A549 (cell line): ENCODE results near the gene DNASE2. TPM values are rescaled to one million over a fixed set of nuclear protein-coding genes. Genes with fewer than 3 reads are reported as not detected.
"Not testable (repeated sequence)": the region's sequence is repeated elsewhere in the genome, so short reads cannot be mapped to it uniquely, and the experiment has no call there.

Source experiments
- ATAC-seq, 2 experiments: fragments of 200-7000 bp in 1 of 2; fragments of >200 bp in 1 of 2; cut with Nextera tagmentation in 1 of 2; cut with Tn5 transposase in 1 of 2; 3 replicates each; pipeline versions ENCODE4 v1.8.0 to v1.9.1; 2018 to 2020; ENCODE audit warnings: mild to moderate bottlenecking in 1 of 2, moderate library complexity in 1 of 2
- CTCF ChIA-PET: fragments of 300-600 bp; sonication (Branson Sonifier 250); formaldehyde crosslinking; extraction: SDS; loops from one replicate; lab custom pipeline; 2021; ENCODE audit warnings: antibody characterized with exemption, inconsistent platforms; lab: Yijun Ruan, JAX
- POLR2A ChIA-PET: fragments of 350-600 bp; formaldehyde crosslinking; extraction: SDS; loops from one replicate; lab custom pipeline; 2021; ENCODE audit warnings: antibody characterized with exemption, inconsistent platforms; lab: Yijun Ruan, JAX
- DNase-seq, 2 experiments: peaks; one replicate each; pipeline versions ENCODE4 v3.0.0 to v3.0.0-alpha.2; 2011 to 2016; ENCODE audit warnings: low read depth in 1 of 2, low spot score in 1 of 2
- FAIRE-seq: peaks from 2 replicates; lab custom pipeline; 2011; peaks lifted over from hg19 to GRCh38; lab: Jason Lieb, UNC
- H3K27ac ChIP-seq, 2 experiments: fragments of >200 bp; sonication (Bioruptor Twin); formaldehyde crosslinking; 3 replicates each; pipeline ENCODE4 v1.5.1; 2016 to 2017
- H3K4me1 ChIP-seq: fragments of >200 bp; sonication (Bioruptor Twin); formaldehyde crosslinking; 3 replicates; pipeline ENCODE4 v1.6.1; 2016
- H3K4me2 ChIP-seq: fragments of >200 bp; sonication (Bioruptor Twin); formaldehyde crosslinking; 3 replicates; pipeline ENCODE4 v1.6.1; 2016
- H3K4me3 ChIP-seq: fragments of >200 bp; sonication (Bioruptor Twin); formaldehyde crosslinking; 3 replicates; pipeline ENCODE4 v1.5.1; 2016
- H3K9me3 ChIP-seq: fragments of >200 bp; sonication (Bioruptor Twin); formaldehyde crosslinking; 3 replicates; pipeline ENCODE4 v1.6.1; 2016
- ATOH8 ChIP-seq: fragments of 250-450 bp; sonication (Bioruptor Pico); IDR thresholded peaks from 2 replicates; pipeline ENCODE4 v1.5.0; 2020; ENCODE audit warnings: low read depth, mild to moderate bottlenecking, moderate library complexity
- BCL3 ChIP-seq: fragments of >200 bp; sonication (Bioruptor Twin); formaldehyde crosslinking; IDR thresholded peaks from 3 replicates; pipeline ENCODE4 v1.6.1; 2016
- CHD2 ChIP-seq: fragments of 150-350 bp; IDR thresholded peaks from 2 replicates; pipeline ENCODE4 v1.6.1; 2014; ENCODE audit warnings: low read length; ENCODE audit not compliant: partially characterized antibody
- CHD4 ChIP-seq: fragments of 200-600 bp; sonication (generic); IDR thresholded peaks from 2 replicates; pipeline ENCODE4 v1.6.1; 2016; ENCODE audit warnings: antibody characterized with exemption, mild to moderate bottlenecking, borderline replicate concordance
- EHF ChIP-seq: fragments of 250-450 bp; sonication (Bioruptor Pico); IDR thresholded peaks from 2 replicates; pipeline ENCODE4 v1.5.0; 2020; ENCODE audit warnings: mild to moderate bottlenecking
- EHMT2 ChIP-seq: fragments of 200-600 bp; sonication (generic); IDR thresholded peaks from 2 replicates; pipeline ENCODE4 v1.6.1; 2016; ENCODE audit warnings: antibody characterized with exemption, low read depth, mild to moderate bottlenecking, moderate library complexity
- ELK1 ChIP-seq: fragments of 150-350 bp; IDR thresholded peaks from 2 replicates; pipeline ENCODE4 v1.6.1; 2014; ENCODE audit warnings: low read depth, mild to moderate bottlenecking, low read length
- ESRRA ChIP-seq: fragments of 150-350 bp; IDR thresholded peaks from 2 replicates; pipeline ENCODE4 v1.6.1; 2014; ENCODE audit warnings: mild to moderate bottlenecking, low read length, borderline replicate concordance
- FOXS1 ChIP-seq: fragments of 250-450 bp; sonication (Bioruptor Pico); IDR thresholded peaks from 2 replicates; pipeline ENCODE4 v1.5.0; 2020; ENCODE audit warnings: mild to moderate bottlenecking, moderate library complexity
- HDAC2 ChIP-seq: fragments of 200-600 bp; sonication (generic); IDR thresholded peaks from 2 replicates; pipeline ENCODE4 v1.6.1; 2016
- HOXA7 ChIP-seq: fragments of 250-450 bp; sonication (Bioruptor Pico); IDR thresholded peaks from 2 replicates; pipeline ENCODE4 v1.5.0; 2020; ENCODE audit warnings: mild to moderate bottlenecking, moderate library complexity
- JUN ChIP-seq, 2 experiments: fragments of >200 bp; sonication (Bioruptor Twin); formaldehyde crosslinking; IDR thresholded peaks; 2 replicates in 1 of 2; 3 replicates in 1 of 2; pipeline ENCODE4 v1.6.1; 2016 to 2017
- KDM1A ChIP-seq: fragments of 200-600 bp; sonication (generic); IDR thresholded peaks from 2 replicates; pipeline ENCODE4 v1.6.1; 2016; ENCODE audit warnings: low read depth, mild to moderate bottlenecking
- KDM5A ChIP-seq: fragments of 200-600 bp; sonication (generic); IDR thresholded peaks from 2 replicates; pipeline ENCODE4 v1.6.1; 2016; ENCODE audit warnings: antibody characterized with exemption, mild to moderate bottlenecking
- MAFK ChIP-seq: fragments of 450-650 bp; IDR thresholded peaks from 2 replicates; pipeline ENCODE4 v1.6.1; 2014; ENCODE audit not compliant: partially characterized antibody
- MAZ ChIP-seq: fragments of 150-350 bp; IDR thresholded peaks from 2 replicates; pipeline ENCODE4 v1.6.1; 2014; ENCODE audit warnings: antibody characterized with exemption, low read depth, low read length, borderline replicate concordance
- PHF8 ChIP-seq: fragments of 200-600 bp; sonication (generic); IDR thresholded peaks from 2 replicates; pipeline ENCODE4 v1.6.1; 2016; ENCODE audit warnings: low read depth, mild to moderate bottlenecking, antibody characterized with exemption, moderate library complexity, borderline replicate concordance
- POLR2AphosphoS2 ChIP-seq: conservative IDR thresholded peaks from 2 replicates; pipeline ENCODE4 v1.6.1; 2012; ENCODE audit warnings: low read length, improper control_type of control experiment, inconsistent platforms
- RNF2 ChIP-seq: fragments of 200-600 bp; sonication (generic); IDR thresholded peaks from 2 replicates; pipeline ENCODE4 v1.6.1; 2016; ENCODE audit warnings: low read depth, mild to moderate bottlenecking, antibody characterized with exemption, moderate library complexity, borderline replicate concordance
- SMC3 ChIP-seq: fragments of >200 bp; sonication (Bioruptor Twin); formaldehyde crosslinking; IDR thresholded peaks from 3 replicates; pipeline ENCODE4 v1.6.1; 2018; ENCODE audit warnings: inconsistent platforms
- TP53 ChIP-seq: fragments of 250-450 bp; sonication (Bioruptor Pico); IDR thresholded peaks from 2 replicates; pipeline ENCODE4 v1.5.0; 2021; ENCODE audit warnings: mild to moderate bottlenecking, moderate library complexity
- ZFP36 ChIP-seq: fragments of 450-650 bp; IDR thresholded peaks from 2 replicates; pipeline ENCODE4 v1.6.1; 2014; ENCODE audit warnings: borderline replicate concordance; ENCODE audit not compliant: partially characterized antibody
- WGBS: methylation state at CpG from one replicate; pipeline ENCODE4 v1.1.6; 2017; ENCODE audit errors: missing lambda C conversion rate; 5-methylcytosine and 5-hydroxymethylcytosine counted together
- polyA plus RNA-seq, 4 experiments: library from polyadenylated mRNA; depleted of rRNA in 3 of 4; stranded (reverse); fragments of >200 nt; fragmentation: RNase III in 1 of 4; extraction: RNeasy Plus Mini Kit Qiagen cat#74134 plus additional on column Dnase treatment in 1 of 4; gene quantifications; 2 replicates in 3 of 4; 3 replicates in 1 of 4; pipeline ENCODE4 v1.2.3, GENCODE V29; 2011 to 2017
- TF ChIP-seq, protein P1 (sequence below): IDR thresholded peaks from 2 replicates; pipeline ENCODE4 v1.6.1; 2012
- TF ChIP-seq, protein P2 (sequence below): IDR thresholded peaks from 2 replicates; pipeline ENCODE4 v1.6.1; 2012; ENCODE audit warnings: low read depth, borderline replicate concordance

DNASE2 gene
- polyA plus RNA-seq, 2 of the 4 experiments (the other 2 are of a cell fraction) = 15.7 to 24.9 TPM

- POLR2A ChIA-PET = no interaction called here
- Histone ChIP-seq H3K4me1 (no peaks in the 10 kb centered on the region), H3K27ac (no peak overlapping the region), H3K9me3 (no peaks in the 10 kb centered on the region), H3K4me2 (no peak overlapping the region), H3K4me3 (no peak overlapping the region)
- CTCF ChIA-PET = no interaction called here
- no peak for FAIRE-seq
- no peak for DNase-seq
- no peak for TF ChIP-seq FOXS1 (CRISPR knock-in tag)
- no peak for TF ChIP-seq CHD2
- no peak for TF ChIP-seq RNF2
- no peak for TF ChIP-seq EHMT2
- no peak for TF ChIP-seq HOXA7 (CRISPR knock-in tag)
- no peak for TF ChIP-seq POLR2AphosphoS2
- TF ChIP-seq, protein P1, sequence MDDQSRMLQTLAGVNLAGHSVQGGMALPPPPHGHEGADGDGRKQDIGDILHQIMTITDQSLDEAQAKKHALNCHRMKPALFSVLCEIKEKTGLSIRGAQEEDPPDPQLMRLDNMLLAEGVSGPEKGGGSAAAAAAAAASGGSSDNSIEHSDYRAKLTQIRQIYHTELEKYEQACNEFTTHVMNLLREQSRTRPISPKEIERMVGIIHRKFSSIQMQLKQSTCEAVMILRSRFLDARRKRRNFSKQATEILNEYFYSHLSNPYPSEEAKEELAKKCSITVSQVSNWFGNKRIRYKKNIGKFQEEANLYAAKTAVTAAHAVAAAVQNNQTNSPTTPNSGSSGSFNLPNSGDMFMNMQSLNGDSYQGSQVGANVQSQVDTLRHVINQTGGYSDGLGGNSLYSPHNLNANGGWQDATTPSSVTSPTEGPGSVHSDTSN = no peak
- TF ChIP-seq ATOH8 (CRISPR knock-in tag) = no peak
- no peak for TF ChIP-seq PHF8
- TF ChIP-seq ELK1 = no peak
- no peak for TF ChIP-seq ZFP36
- TF ChIP-seq CHD4 = no peak
- TF ChIP-seq SMC3 = no peak
- ATAC-seq = no peak
- 91% methylated on average over 7 of the region's 14 CpGs for WGBS
Measured at GRCh38 chr19:12918253-12918652, 37.0 kb upstream of the DNASE2 start.

- 85% methylated on average over 4 of the region's 4 CpGs for WGBS
- POLR2A ChIA-PET = interaction anchor here (0.9 kb wide), 1 partner anchor 10 kb away, joined by 8 read pairs; no protein-coding TSS in a partner anchor
- CTCF ChIA-PET = interaction anchor here (0.7 kb wide), 1 partner anchor 166 kb away, joined by 4 read pairs; no protein-coding TSS in a partner anchor
- H3K27ac ChIP-seq, H3K9me3 ChIP-seq, H3K4me3 ChIP-seq, DNase-seq, H3K4me1 ChIP-seq, FAIRE-seq, H3K4me2 ChIP-seq, ATAC-seq: not testable (repeated sequence)
- TF ChIP-seq MAFK = peak; percentile 55
Measured at GRCh38 chr19:12915860-12916259, 34.6 kb upstream of the DNASE2 start.

DNA sequence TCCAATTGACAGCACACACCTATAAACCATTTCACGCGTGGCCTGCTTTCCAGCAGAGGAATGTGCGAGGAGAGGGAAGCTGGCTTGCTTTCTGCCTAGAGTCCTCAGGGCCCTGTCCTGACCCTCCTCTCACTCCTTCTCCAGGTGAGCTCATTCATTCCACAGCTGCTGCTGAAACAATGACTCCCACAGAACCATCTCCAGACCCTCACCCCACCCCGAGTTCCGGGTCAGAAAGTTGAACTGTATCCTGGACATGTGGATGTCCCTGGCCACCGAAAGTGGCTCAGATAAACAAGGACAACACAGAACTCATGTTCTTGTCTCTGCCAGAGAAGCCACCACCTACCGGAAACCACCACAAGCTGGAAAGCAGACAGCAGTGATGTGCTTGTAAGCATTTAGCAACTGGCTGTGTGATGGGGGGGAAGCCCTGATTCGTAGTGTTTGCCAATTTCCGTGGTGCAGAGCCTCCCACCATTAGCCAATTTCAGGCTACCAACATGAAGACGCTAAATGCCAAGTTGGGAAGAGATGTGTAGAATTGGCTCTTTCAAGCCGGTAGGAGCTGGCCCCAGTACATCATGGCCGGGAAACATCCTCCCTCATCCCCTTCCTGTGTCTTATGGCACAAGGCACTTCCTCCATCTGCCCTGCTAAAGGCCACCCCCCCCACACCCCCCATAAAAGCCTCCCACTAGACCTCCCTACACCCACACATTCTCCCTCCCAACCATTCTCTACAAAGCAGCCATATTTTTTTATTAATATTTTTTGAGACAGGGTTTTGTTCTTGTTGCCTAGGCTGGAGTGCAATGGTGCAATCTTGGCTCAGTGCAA is 32.8 kb upstream of the DNASE2 start:
- CTCF ChIA-PET = interaction anchor here (1.4 kb wide), 1 partner anchor 15 kb away, joined by 4 read pairs; no protein-coding TSS in a partner anchor
- POLR2A ChIA-PET = no interaction called here
- no peaks in the 10 kb centered on the region for H3K4me1 ChIP-seq
- H3K4me3 ChIP-seq = no peak overlapping the region
- DNase-seq = no peak
- no peak for FAIRE-seq
- TF ChIP-seq JUN (IDR thresholded peaks at IDR 0.05) = no peak
- no peak for TF ChIP-seq TP53
- TF ChIP-seq ELK1 = no peak
- TF ChIP-seq KDM5A = no peak
- no peak for TF ChIP-seq KDM1A
- no peak for TF ChIP-seq BCL3
- TF ChIP-seq MAZ = no peak
- TF ChIP-seq ESRRA = no peak
- TF ChIP-seq, protein P2, sequence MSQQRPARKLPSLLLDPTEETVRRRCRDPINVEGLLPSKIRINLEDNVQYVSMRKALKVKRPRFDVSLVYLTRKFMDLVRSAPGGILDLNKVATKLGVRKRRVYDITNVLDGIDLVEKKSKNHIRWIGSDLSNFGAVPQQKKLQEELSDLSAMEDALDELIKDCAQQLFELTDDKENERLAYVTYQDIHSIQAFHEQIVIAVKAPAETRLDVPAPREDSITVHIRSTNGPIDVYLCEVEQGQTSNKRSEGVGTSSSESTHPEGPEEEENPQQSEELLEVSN = no peak
- no peak for TF ChIP-seq EHF
- TF ChIP-seq HDAC2 = no peak
- no peak for TF ChIP-seq CHD2
- H3K27ac ChIP-seq = no peak overlapping the region
- no peak overlapping the region for H3K4me2 ChIP-seq
- ATAC-seq = no peak
- H3K9me3 ChIP-seq = no peaks in the 10 kb centered on the region
- 84% methylated on average over 8 of the region's 12 CpGs for WGBS
